Measurements from ENCODE around the gene RILPL1.
"Not testable (repeated sequence)": the region's sequence is repeated elsewhere in the genome, so short reads cannot be mapped to it uniquely, and the experiment has no call there.

Gene RILPL1

DNA sequence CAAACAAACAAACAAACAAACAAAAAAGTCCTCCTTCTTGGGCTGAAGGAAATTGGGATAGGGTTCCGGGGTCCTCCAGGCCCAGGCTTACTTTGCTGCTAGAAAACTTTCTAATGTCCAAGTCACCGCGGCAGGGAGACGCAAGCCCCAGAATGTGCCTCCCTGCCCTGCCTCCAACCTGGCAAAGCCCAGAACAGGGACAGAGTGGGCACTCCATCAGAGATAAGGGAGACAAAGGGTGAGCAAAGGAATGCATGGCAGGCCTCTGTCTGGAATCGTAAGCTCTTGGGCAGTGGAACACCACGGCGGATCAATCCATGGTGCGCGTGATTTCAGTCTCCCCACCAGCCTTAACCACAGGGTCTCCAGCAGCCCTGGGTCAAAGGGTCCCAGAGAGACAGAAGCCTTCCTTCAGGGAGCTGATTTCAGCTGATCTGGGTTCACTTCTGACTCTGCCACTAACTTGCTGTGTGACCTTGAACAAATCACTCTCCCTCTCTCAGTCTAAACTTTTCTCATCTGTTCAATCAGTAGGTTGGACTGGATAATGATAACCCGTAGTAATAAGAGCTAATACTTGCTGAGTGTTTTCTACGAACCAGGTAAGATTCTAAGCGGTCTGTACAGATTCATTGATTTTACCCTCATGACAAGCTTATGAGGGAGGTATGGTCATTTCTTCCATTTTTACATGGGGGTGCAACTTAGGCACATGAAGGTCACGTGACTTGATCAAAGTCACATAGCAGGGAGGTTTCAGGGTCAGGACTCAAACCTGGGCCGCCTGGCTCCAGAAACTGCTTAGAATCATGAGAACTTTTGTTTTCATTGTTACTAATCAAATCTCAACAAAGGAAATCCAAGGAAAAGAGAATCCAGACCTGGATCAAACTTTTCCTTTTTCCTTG, 12.7 kb downstream of the RILPL1 start:
- Histone ChIP-seq H2AFZ (ENCODE audit: low read depth) (no peak overlapping the region), H3K4me2 (no peak overlapping the region), H4K20me1 (ENCODE audit: insufficient read depth) (no peaks in the 10 kb centered on the region), H3K36me3 (ENCODE audit: insufficient read depth) (no peaks in the 10 kb centered on the region), H3K27ac (no peak overlapping the region), H3K79me2 (ENCODE audit: insufficient read depth, low read depth) (no peaks in the 10 kb centered on the region), H3K4me1 (ENCODE audit: low read depth, poor library complexity, severe bottlenecking) (no peaks in the 10 kb centered on the region), H3K9ac (no peak overlapping the region), H3K4me3 (IDR thresholded peaks at IDR 0.05; ENCODE audit: insufficient read depth, low read depth, low read length) (no peak overlapping the region), H3K27me3 (ENCODE audit: insufficient read depth, low read depth) (no peaks in the 10 kb centered on the region)
- TF ChIP-seq, protein P1, sequence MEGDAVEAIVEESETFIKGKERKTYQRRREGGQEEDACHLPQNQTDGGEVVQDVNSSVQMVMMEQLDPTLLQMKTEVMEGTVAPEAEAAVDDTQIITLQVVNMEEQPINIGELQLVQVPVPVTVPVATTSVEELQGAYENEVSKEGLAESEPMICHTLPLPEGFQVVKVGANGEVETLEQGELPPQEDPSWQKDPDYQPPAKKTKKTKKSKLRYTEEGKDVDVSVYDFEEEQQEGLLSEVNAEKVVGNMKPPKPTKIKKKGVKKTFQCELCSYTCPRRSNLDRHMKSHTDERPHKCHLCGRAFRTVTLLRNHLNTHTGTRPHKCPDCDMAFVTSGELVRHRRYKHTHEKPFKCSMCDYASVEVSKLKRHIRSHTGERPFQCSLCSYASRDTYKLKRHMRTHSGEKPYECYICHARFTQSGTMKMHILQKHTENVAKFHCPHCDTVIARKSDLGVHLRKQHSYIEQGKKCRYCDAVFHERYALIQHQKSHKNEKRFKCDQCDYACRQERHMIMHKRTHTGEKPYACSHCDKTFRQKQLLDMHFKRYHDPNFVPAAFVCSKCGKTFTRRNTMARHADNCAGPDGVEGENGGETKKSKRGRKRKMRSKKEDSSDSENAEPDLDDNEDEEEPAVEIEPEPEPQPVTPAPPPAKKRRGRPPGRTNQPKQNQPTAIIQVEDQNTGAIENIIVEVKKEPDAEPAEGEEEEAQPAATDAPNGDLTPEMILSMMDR (conservative IDR thresholded peaks at IDR 0.05; ENCODE audit: low read depth, low read length) = no peak

DNA sequence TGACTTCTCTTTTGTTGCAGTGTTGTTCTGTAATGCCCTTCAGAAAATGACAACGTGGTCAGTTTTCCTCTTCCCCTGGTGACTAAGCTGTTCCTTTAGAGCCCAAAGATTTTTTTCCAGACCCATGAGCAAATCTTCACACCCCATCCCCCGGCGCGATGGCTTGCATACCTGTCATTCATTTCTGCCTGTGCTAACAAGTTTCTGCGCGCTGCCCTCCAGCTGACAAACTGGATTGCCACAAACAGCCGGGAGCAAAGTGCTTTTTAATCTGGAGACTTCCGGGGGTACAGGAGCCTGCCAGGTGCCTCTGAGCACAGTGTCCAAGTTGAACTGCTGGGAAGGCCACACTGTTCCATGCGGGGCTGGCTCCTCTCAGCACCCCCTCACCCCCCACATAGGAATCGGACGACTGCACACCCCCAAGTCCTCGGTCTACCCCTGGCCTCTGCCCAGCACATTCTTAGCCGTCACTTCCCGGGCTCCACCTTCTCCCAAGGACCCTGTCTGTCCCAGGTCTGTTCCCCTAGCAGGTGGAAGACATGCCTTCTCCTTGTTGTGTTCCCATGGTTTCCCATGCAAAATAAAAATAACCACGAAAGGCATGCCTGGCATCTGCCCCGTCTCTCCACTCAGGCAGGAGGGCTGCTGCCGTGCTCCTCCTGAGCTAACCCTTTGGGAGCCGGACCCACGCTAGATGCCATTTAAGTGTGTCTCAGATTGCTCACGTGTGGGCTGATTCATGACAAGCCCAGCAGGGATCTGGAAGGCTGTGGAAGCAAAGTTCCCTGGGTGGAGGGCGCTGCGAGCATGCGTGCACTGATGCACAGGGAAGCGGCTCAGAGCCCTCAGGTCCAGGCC, 14.1 kb downstream of the RILPL1 start:
- Histone ChIP-seq H3K79me2 (ENCODE audit: insufficient read depth, low read depth) (no peaks in the 10 kb centered on the region), H3K4me2 (no peak overlapping the region), H4K20me1 (ENCODE audit: insufficient read depth) (no peaks in the 10 kb centered on the region), H3K9ac (no peak overlapping the region), H3K27ac (no peak overlapping the region), H3K4me1 (ENCODE audit: low read depth, poor library complexity, severe bottlenecking) (no peaks in the 10 kb centered on the region), H3K4me3 (IDR thresholded peaks at IDR 0.05; ENCODE audit: insufficient read depth, low read depth, low read length) (no peak overlapping the region), H3K36me3 (ENCODE audit: insufficient read depth) (no peaks in the 10 kb centered on the region), H3K27me3 (ENCODE audit: insufficient read depth, low read depth) (no peaks in the 10 kb centered on the region), H2AFZ (ENCODE audit: low read depth) (no peak overlapping the region)
- TF ChIP-seq, protein P1 (conservative IDR thresholded peaks at IDR 0.05; ENCODE audit: low read depth, low read length) = no peak

DNA sequence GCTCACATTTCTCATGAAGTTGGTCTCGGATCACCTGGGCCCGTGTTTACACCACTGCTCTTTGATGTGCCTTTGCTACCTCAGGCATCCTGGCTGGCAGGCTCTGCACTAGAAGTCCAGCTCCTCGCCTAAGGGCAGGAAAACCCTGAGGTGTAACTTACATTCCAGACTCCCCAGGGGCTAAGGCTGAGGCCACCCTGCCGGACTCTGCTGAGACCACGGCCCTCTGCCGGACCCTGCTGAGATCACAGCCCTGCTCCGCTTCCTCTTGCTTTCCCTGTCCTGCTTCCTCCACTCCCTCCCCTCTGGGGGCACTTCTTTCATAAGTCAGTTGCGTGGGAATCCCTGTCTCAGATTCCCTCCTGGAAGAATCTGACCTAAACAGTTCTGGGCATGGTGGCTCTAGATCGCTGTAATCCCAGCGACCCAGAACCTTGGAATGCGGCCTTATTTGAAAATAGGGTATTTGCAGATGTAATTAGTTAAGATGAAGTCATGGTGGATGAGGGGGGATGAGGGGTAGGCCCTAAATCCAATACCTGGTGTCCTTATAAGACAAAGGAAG, 17.2 kb downstream of the RILPL1 start:
- no peaks in the 10 kb centered on the region for H3K27me3 ChIP-seq (ENCODE audit: insufficient read depth, low read depth)
- TF ChIP-seq, protein P1 (conservative IDR thresholded peaks at IDR 0.05; ENCODE audit: low read depth, low read length) = no peak
- no peak overlapping the region for H3K27ac ChIP-seq
- no peaks in the 10 kb centered on the region for H3K4me1 ChIP-seq (ENCODE audit: low read depth, poor library complexity, severe bottlenecking)
- H3K36me3 ChIP-seq (ENCODE audit: insufficient read depth) = no peaks in the 10 kb centered on the region
- no peak overlapping the region for H3K4me2 ChIP-seq
- no peak overlapping the region for H2AFZ ChIP-seq (ENCODE audit: low read depth)
- H3K9ac ChIP-seq = no peak overlapping the region
- no peak overlapping the region for H3K4me3 ChIP-seq (IDR thresholded peaks at IDR 0.05; ENCODE audit: insufficient read depth, low read depth, low read length)
- no peaks in the 10 kb centered on the region for H3K79me2 ChIP-seq (ENCODE audit: insufficient read depth, low read depth)
- H4K20me1 ChIP-seq (ENCODE audit: insufficient read depth) = no peaks in the 10 kb centered on the region

DNA sequence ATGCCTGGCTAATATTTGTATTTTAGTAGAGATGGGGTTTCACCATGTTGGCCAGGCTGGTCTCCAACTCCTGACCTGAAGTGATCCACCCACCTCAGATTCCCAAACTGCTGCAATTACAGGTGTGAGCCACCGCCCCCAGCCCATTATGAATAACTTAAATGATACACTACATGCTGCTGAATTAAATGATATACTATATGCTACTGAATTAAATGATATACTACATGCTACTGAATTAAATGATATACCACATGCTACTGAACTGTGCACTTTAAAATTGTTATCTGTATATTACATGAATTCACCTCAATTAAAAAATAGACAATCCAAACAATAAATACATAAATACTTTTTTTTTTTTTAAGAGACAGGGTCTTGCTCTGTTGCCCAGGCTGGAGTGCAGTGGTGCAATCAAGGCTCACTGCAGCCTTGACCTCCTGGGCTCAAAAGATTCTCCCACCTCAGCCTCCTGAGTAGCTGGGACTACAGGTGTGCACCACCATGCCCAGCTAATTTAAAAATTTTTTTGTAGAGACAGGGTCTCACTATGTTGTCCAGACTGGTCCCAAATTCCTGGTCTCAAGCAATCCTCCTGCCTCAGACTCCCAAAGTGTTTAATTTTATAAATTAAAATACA, 18.8 kb downstream of the RILPL1 start:
- H3K36me3 ChIP-seq (ENCODE audit: insufficient read depth); H3K4me2 ChIP-seq; H3K9ac ChIP-seq; H3K27ac ChIP-seq; H3K79me2 ChIP-seq (ENCODE audit: insufficient read depth, low read depth); H2AFZ ChIP-seq (ENCODE audit: low read depth); H4K20me1 ChIP-seq (ENCODE audit: insufficient read depth); H3K4me1 ChIP-seq (ENCODE audit: low read depth, poor library complexity, severe bottlenecking); H3K27me3 ChIP-seq (ENCODE audit: insufficient read depth, low read depth); H3K4me3 ChIP-seq (IDR thresholded peaks at IDR 0.05; ENCODE audit: insufficient read depth, low read depth, low read length): not testable (repeated sequence)
